Measurements from ENCODE around the gene CDK5RAP2.

CDK5RAP2 gene

GRCh38 chr9:120392245-120392644 is 187.7 kb downstream of the CDK5RAP2 start:
- H3K9ac ChIP-seq (ENCODE audit: low read depth in 1 of 2, low read length in 2 of 2) = no peak overlapping the region
- H3K27me3 ChIP-seq (ENCODE audit: control insufficient read depth in 1 of 2, insufficient read depth in 2 of 2, low read length in 2 of 2) = no peaks in the 10 kb centered on the region
- no peak overlapping the region for H3K4me3 ChIP-seq (ENCODE audit: low read depth in 1 of 2, low read length in 2 of 2)
- no peaks in the 10 kb centered on the region for H3K9me3 ChIP-seq (ENCODE audit: control insufficient read depth in 1 of 2, low read length in 2 of 2)
- H3K27ac ChIP-seq (ENCODE audit: low read depth, low read length) = no peak overlapping the region
- H3K36me3 ChIP-seq (ENCODE audit: control insufficient read depth in 1 of 2, insufficient read depth in 2 of 2, low read length in 2 of 2) = peaks cover 47 to 77% of the 10 kb centered on the region in 2 donors
- H3K4me1 ChIP-seq (ENCODE audit: control insufficient read depth in 1 of 2, insufficient read depth in 2 of 2, low read length in 2 of 2) = no peaks in the 10 kb centered on the region

DNA sequence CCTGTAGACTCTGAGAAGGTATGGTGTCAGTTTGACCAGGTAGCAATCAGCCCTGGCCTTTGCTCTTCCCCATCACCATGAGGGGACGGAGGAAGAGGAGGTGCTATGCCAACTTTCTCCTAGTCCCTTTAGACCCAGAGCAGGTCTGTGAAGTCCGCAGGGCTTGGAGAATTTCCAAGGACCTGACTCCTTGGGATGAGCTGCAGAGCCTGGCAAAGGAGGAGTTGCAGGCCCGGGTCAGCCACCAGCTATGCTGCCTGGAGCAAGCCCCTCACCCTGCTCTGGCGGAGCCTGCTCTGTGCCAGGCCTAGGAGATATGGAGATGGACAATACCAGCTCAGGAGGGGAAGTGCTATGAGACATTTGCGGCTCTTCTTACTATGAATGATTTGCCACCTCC is 188.3 kb downstream of the CDK5RAP2 start:
- Histone ChIP-seq H3K4me1 (ENCODE audit: control insufficient read depth in 1 of 2, insufficient read depth in 2 of 2, low read length in 2 of 2) (peaks cover 0 to 5% of the 10 kb centered on the region in 2 donors), H3K36me3 (ENCODE audit: control insufficient read depth in 1 of 2, insufficient read depth in 2 of 2, low read length in 2 of 2) (peaks cover 47 to 72% of the 10 kb centered on the region in 2 donors), H3K4me3 (ENCODE audit: low read depth in 1 of 2, low read length in 2 of 2) (no peak overlapping the region), H3K27me3 (ENCODE audit: control insufficient read depth in 1 of 2, insufficient read depth in 2 of 2, low read length in 2 of 2) (no peaks in the 10 kb centered on the region), H3K9ac (ENCODE audit: low read depth in 1 of 2, low read length in 2 of 2) (no peak overlapping the region), H3K27ac (ENCODE audit: low read depth, low read length) (no peak overlapping the region), H3K9me3 (ENCODE audit: control insufficient read depth in 1 of 2, low read length in 2 of 2) (no peaks in the 10 kb centered on the region)

- no peaks in the 10 kb centered on the region for H3K27me3 ChIP-seq (ENCODE audit: control insufficient read depth in 1 of 2, insufficient read depth in 2 of 2, low read length in 2 of 2)
- H3K9ac ChIP-seq (ENCODE audit: low read depth in 1 of 2, low read length in 2 of 2) = no peak overlapping the region
- H3K9me3 ChIP-seq (ENCODE audit: control insufficient read depth in 1 of 2, low read length in 2 of 2) = no peaks in the 10 kb centered on the region
- H3K4me1 ChIP-seq (ENCODE audit: control insufficient read depth in 1 of 2, insufficient read depth in 2 of 2, low read length in 2 of 2) = peaks cover 0 to 10% of the 10 kb centered on the region in 2 donors
- H3K4me3 ChIP-seq (ENCODE audit: low read depth in 1 of 2, low read length in 2 of 2) = no peak overlapping the region
- no peak overlapping the region for H3K27ac ChIP-seq (ENCODE audit: low read depth, low read length)
- H3K36me3 ChIP-seq (ENCODE audit: control insufficient read depth in 1 of 2, insufficient read depth in 2 of 2, low read length in 2 of 2) = peaks cover 47 to 65% of the 10 kb centered on the region in 2 donors
Observed at GRCh38 chr9:120390637-120391190, 189.3 kb downstream of the CDK5RAP2 start.

GRCh38 chr9:120389867-120390266 is 190.1 kb downstream of the CDK5RAP2 start:
- Histone ChIP-seq H3K36me3 (ENCODE audit: control insufficient read depth in 1 of 2, insufficient read depth in 2 of 2, low read length in 2 of 2) (peaks cover 43 to 60% of the 10 kb centered on the region in 2 donors), H3K27ac (ENCODE audit: low read depth, low read length) (no peak overlapping the region)

DNA sequence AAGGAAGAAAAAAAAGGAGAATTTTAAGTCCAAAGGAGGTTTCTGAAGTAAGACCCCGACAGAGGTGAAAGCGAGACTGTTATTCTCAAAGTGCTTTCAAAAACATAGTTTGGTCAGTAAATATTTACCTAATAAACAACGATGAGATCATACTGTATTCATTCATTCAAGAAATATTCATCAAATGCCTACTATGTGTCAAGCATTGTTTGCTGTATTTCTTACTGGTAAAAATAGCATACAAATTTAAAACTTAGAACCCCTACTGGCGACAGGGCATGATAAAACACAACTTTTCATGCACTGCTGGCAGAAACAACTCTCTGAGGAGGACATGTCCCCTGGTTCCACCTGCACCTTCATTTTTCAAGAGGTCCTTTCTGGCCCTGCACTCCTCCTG is 190.7 kb downstream of the CDK5RAP2 start:
- H3K4me1 ChIP-seq (ENCODE audit: control insufficient read depth in 1 of 2, insufficient read depth in 2 of 2, low read length in 2 of 2) = peaks cover 7 to 10% of the 10 kb centered on the region in 2 donors
- H3K9me3 ChIP-seq (ENCODE audit: control insufficient read depth in 1 of 2, low read length in 2 of 2) = no peaks in the 10 kb centered on the region
- H3K27me3 ChIP-seq (ENCODE audit: control insufficient read depth in 1 of 2, insufficient read depth in 2 of 2, low read length in 2 of 2) = no peaks in the 10 kb centered on the region
- H3K9ac ChIP-seq (ENCODE audit: low read depth in 1 of 2, low read length in 2 of 2) = no peak overlapping the region
- H3K4me3 ChIP-seq (ENCODE audit: low read depth in 1 of 2, low read length in 2 of 2) = no peak overlapping the region
- H3K27ac ChIP-seq (ENCODE audit: low read depth, low read length) = no peak overlapping the region
- H3K36me3 ChIP-seq (ENCODE audit: control insufficient read depth in 1 of 2, insufficient read depth in 2 of 2, low read length in 2 of 2) = peaks cover 39 to 59% of the 10 kb centered on the region in 2 donors

More at GRCh38 chr9:120389867-120390266, 190.1 kb downstream of the CDK5RAP2 start:
- Histone ChIP-seq H3K4me1 (ENCODE audit: control insufficient read depth in 1 of 2, insufficient read depth in 2 of 2, low read length in 2 of 2) (peaks cover under 1 to 10% of the 10 kb centered on the region in 2 donors), H3K9me3 (ENCODE audit: control insufficient read depth in 1 of 2, low read length in 2 of 2) (no peaks in the 10 kb centered on the region), H3K9ac (ENCODE audit: low read depth in 1 of 2, low read length in 2 of 2) (no peak overlapping the region), H3K4me3 (ENCODE audit: low read depth in 1 of 2, low read length in 2 of 2) (no peak overlapping the region), H3K27me3 (ENCODE audit: control insufficient read depth in 1 of 2, insufficient read depth in 2 of 2, low read length in 2 of 2) (no peaks in the 10 kb centered on the region)

GRCh38 chr9:120388003-120388855 is 191.7 kb downstream of the CDK5RAP2 start:
- Histone ChIP-seq H3K9me3 (ENCODE audit: control insufficient read depth in 1 of 2, low read length in 2 of 2) (no peaks in the 10 kb centered on the region), H3K4me3 (ENCODE audit: low read depth in 1 of 2, low read length in 2 of 2) (no peak overlapping the region), H3K4me1 (ENCODE audit: control insufficient read depth in 1 of 2, insufficient read depth in 2 of 2, low read length in 2 of 2) (peaks cover 13 to 16% of the 10 kb centered on the region in 2 donors), H3K36me3 (ENCODE audit: control insufficient read depth in 1 of 2, insufficient read depth in 2 of 2, low read length in 2 of 2) (peaks cover 28 to 48% of the 10 kb centered on the region in 2 donors), H3K27me3 (ENCODE audit: control insufficient read depth in 1 of 2, insufficient read depth in 2 of 2, low read length in 2 of 2) (no peaks in the 10 kb centered on the region), H3K27ac (ENCODE audit: low read depth, low read length) (no peak overlapping the region), H3K9ac (ENCODE audit: low read depth in 1 of 2, low read length in 2 of 2) (no peak overlapping the region)

DNA sequence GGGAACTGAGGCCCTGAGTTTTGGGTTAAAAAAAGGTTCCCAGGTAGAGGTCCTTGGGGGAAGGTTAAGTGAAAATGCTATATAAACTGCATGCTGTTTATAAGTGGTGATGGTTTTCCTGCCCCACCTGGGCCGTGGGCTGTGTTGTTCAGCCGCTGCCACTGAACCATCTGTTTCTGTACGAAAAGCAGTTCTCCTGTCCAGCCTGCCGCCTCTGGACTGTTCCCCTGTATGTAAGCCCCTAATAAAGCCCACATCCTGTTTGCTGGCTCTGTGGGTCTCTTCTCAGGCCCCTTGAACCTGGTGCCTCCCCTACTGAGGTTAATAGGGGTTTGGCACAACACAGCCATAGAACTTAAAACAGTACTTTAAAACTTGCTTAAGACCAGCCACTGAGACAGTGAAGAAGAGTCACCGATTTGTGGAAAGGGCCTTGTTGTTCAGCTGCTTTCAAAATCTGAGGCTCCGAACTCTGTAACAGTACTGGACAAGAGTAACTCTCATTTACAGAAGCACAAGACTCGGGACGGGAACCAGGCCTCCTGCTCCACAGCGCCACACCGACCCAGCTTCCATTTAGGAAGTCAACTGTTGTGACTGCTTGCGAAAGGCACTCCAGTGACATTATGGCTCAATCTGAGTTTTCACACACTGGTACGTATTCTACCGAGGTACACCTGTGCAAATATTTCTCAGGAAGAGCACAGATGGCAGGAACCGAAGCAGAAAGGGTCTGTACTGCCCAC is 192.5 kb downstream of the CDK5RAP2 start:
- Histone ChIP-seq H3K36me3 (ENCODE audit: control insufficient read depth in 1 of 2, insufficient read depth in 2 of 2, low read length in 2 of 2) (peaks cover 21 to 40% of the 10 kb centered on the region in 2 donors), H3K27me3 (ENCODE audit: control insufficient read depth in 1 of 2, insufficient read depth in 2 of 2, low read length in 2 of 2) (no peaks in the 10 kb centered on the region), H3K27ac (ENCODE audit: low read depth, low read length) (no peak overlapping the region), H3K9ac (ENCODE audit: low read depth in 1 of 2, low read length in 2 of 2) (no peak overlapping the region), H3K9me3 (ENCODE audit: control insufficient read depth in 1 of 2, low read length in 2 of 2) (no peaks in the 10 kb centered on the region), H3K4me1 (ENCODE audit: control insufficient read depth in 1 of 2, insufficient read depth in 2 of 2, low read length in 2 of 2) (peaks cover 13 to 16% of the 10 kb centered on the region in 2 donors), H3K4me3 (ENCODE audit: low read depth in 1 of 2, low read length in 2 of 2) (no peak overlapping the region)

DNA sequence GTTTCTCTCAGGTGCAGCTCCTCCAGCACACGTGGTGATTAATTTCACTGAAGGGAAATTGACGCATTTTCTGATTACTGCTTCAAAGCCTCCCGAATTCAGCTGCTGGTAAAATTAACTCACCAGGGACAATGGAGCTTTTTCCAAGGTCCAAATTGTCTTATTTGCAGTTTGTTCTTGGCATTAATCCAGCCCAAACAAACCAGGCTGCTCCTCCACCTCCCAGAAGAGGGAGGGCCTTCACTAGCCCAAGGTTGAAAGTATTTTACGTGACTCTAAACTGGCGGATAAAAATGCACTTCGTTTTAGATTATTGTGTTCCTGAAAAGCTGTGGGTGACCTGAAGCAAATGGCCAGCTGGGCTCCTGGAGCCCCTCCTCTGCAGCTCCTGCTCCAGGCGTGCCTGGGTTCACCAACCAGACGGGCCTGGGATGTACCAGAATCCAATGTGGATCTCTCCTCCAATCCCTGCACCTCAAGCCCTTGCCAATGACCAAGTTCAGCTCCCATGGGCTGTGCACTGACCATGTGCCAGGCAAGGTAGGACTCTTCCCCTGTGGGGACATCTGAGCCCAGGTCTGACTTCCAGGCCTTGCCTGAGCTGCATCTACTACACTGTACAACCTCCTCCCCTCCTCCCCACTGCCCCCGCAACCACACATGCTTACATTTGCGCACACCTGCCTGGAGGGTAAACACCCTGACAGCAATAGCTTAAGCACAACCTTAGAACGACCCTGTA is 193.4 kb downstream of the CDK5RAP2 start:
- Histone ChIP-seq H3K36me3 (ENCODE audit: control insufficient read depth in 1 of 2, insufficient read depth in 2 of 2, low read length in 2 of 2) (peaks cover 12 to 31% of the 10 kb centered on the region in 2 donors), H3K9me3 (ENCODE audit: control insufficient read depth in 1 of 2, low read length in 2 of 2) (no peaks in the 10 kb centered on the region), H3K4me1 (ENCODE audit: control insufficient read depth in 1 of 2, insufficient read depth in 2 of 2, low read length in 2 of 2) (peaks cover 13 to 16% of the 10 kb centered on the region in 2 donors), H3K27ac (ENCODE audit: low read depth, low read length) (no peak overlapping the region), H3K27me3 (ENCODE audit: control insufficient read depth in 1 of 2, insufficient read depth in 2 of 2, low read length in 2 of 2) (no peaks in the 10 kb centered on the region), H3K4me3 (ENCODE audit: low read depth in 1 of 2, low read length in 2 of 2) (no peak overlapping the region), H3K9ac (ENCODE audit: low read depth in 1 of 2, low read length in 2 of 2) (no peak overlapping the region)

DNA sequence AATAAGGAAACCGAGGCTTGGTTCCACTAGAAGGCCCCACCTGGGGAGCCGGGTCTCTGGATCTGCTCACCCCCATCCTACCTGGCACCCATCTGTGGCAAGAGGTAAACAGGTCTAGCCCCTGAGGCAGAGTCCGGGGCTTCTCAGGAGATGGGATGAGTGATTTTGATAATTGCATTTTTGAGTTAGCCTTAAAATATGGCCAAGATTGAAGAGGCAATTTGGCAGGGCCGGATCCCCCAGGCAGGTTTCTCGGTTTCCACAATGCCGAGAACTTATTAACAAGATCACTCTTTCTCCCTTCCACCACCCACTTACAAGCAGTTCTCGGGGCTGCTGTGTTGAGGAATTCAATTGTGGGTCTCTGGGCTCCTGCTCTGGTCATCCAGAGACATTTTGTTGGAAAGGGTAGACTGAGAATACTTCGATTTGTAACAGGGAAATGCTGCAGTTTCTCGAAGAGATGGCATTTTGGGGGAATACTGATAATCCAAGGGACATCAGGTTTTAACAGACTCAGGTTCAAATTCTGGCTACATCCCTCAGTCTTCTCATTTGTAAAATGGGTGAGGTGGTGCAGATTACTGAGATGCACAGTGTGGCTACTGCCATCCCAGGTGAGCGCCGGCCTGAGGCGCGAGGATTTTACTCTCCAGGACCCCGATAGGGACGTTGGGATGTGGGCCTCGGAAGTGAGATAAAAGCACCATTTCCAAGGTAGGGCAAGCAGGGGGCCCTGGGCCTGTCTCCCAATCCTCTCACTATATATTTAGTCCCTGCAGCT is 194.2 kb downstream of the CDK5RAP2 start:
- Histone ChIP-seq H3K27ac (ENCODE audit: low read depth, low read length) (no peak overlapping the region), H3K4me3 (ENCODE audit: low read depth in 1 of 2, low read length in 2 of 2) (no peak overlapping the region), H3K4me1 (ENCODE audit: control insufficient read depth in 1 of 2, insufficient read depth in 2 of 2, low read length in 2 of 2) (peaks cover 13 to 16% of the 10 kb centered on the region in 2 donors), H3K27me3 (ENCODE audit: control insufficient read depth in 1 of 2, insufficient read depth in 2 of 2, low read length in 2 of 2) (no peaks in the 10 kb centered on the region), H3K9me3 (ENCODE audit: control insufficient read depth in 1 of 2, low read length in 2 of 2) (no peaks in the 10 kb centered on the region), H3K36me3 (ENCODE audit: control insufficient read depth in 1 of 2, insufficient read depth in 2 of 2, low read length in 2 of 2) (peaks cover 7 to 24% of the 10 kb centered on the region in 2 donors), H3K9ac (ENCODE audit: low read depth in 1 of 2, low read length in 2 of 2) (no peak overlapping the region)

Measured in duodenal mucosa (tissue), 2 donors.